Stimulated activated CD4-positive, alpha-beta T cell treated with anti-CD3 and anti-CD28 coated beads, Interleukin-15, amount 100 ng/mL, for 48 hours (primary cell): ENCODE results near the gene MACROD2.

ENCODE experiments used
- DNase-seq, 2 donors: peaks; one replicate each; pipeline ENCODE4 v3.0.0-alpha.2; 2020; ENCODE audit warnings: low read depth in 2 of 2

Gene MACROD2

GRCh38 chr20:15576411-15576810 is 1581.1 kb downstream of the MACROD2 start:
- DNase-seq, result no peak

GRCh38 chr20:15578113-15578512 is 1582.8 kb downstream of the MACROD2 start:
- DNase-seq, result no peak

GRCh38 chr20:15579688-15580087 is 1584.4 kb downstream of the MACROD2 start:
- DNase-seq, result no peak

GRCh38 chr20:15582146-15582760 is 1586.9 kb downstream of the MACROD2 start:
- DNase-seq, result no peak

- DNase-seq, result no peak
Observed at GRCh38 chr20:15584507-15584906, 1589.2 kb downstream of the MACROD2 start.

GRCh38 chr20:15593081-15593480 is 1597.8 kb downstream of the MACROD2 start:
- no peak for DNase-seq

GRCh38 chr20:15594158-15594695 is 1598.9 kb downstream of the MACROD2 start:
- no peak for DNase-seq

- no peak for DNase-seq
Observed at GRCh38 chr20:15596220-15596890, 1601.0 kb downstream of the MACROD2 start.

GRCh38 chr20:15597306-15597705 is 1602.0 kb downstream of the MACROD2 start:
- no peak for DNase-seq

GRCh38 chr20:15599961-15600360 is 1604.6 kb downstream of the MACROD2 start:
- DNase-seq, result no peak

- no peak for DNase-seq
Observed at GRCh38 chr20:15600565-15600964, 1605.2 kb downstream of the MACROD2 start.

GRCh38 chr20:15603506-15603905 is 1608.2 kb downstream of the MACROD2 start:
- no peak for DNase-seq

GRCh38 chr20:15603978-15604805 is 1608.9 kb downstream of the MACROD2 start:
- DNase-seq, result no peak

- DNase-seq, result no peak
Observed at GRCh38 chr20:15609921-15610320, 1614.6 kb downstream of the MACROD2 start.

- DNase-seq, result no peak
Observed at GRCh38 chr20:15610787-15611186, 1615.5 kb downstream of the MACROD2 start.

- no peak for DNase-seq
Observed at GRCh38 chr20:15611541-15611940, 1616.2 kb downstream of the MACROD2 start.

GRCh38 chr20:15612198-15612597 is 1616.9 kb downstream of the MACROD2 start:
- no peak for DNase-seq

GRCh38 chr20:15612769-15613168 is 1617.5 kb downstream of the MACROD2 start:
- no peak for DNase-seq

- DNase-seq, result no peak
Observed at GRCh38 chr20:15613530-15613929, 1618.2 kb downstream of the MACROD2 start.

- no peak for DNase-seq
Observed at GRCh38 chr20:15616626-15617025, 1621.3 kb downstream of the MACROD2 start.

- DNase-seq, result no peak
Observed at GRCh38 chr20:15618110-15618509, 1622.8 kb downstream of the MACROD2 start.

- DNase-seq, result no peak
Observed at GRCh38 chr20:15618912-15619311, 1623.6 kb downstream of the MACROD2 start.
